NB4 (cell line): ENCODE measurements around the gene SPEN.

Experiments
- DNase-seq: peaks from one replicate; pipeline ENCODE4 v3.0.0; 2010; ENCODE audit warnings: low read depth
- H3K4me3 ChIP-seq: one replicate; pipeline ENCODE4 v1.5.1; 2011; ENCODE audit warnings: mild to moderate bottlenecking, low read depth, low read length, moderate library complexity
- CTCF ChIP-seq: IDR thresholded peaks from one replicate; pipeline ENCODE4 v1.5.1; 2012; ENCODE audit warnings: low read depth, low read length
- MAX ChIP-seq: IDR thresholded peaks from 2 replicates; pipeline ENCODE4 v1.6.1; 2011; ENCODE audit warnings: low read depth, low read length
- MYC ChIP-seq: IDR thresholded peaks from 2 replicates; pipeline ENCODE4 v1.6.1; 2011; ENCODE audit warnings: low read depth, low read length
- POLR2A ChIP-seq: IDR thresholded peaks from 2 replicates; pipeline ENCODE4 v1.6.1; 2011; ENCODE audit warnings: mild to moderate bottlenecking; ENCODE audit not compliant: insufficient read length; ENCODE audit errors: extremely low read depth

Gene SPEN

GRCh38 chr1:15950302-15950701, 102.8 kb downstream of the SPEN start:
- DNase-seq = no peak
- no peak overlapping the region for H3K4me3 ChIP-seq
- TF ChIP-seq MAX (no peak), MYC (no peak), CTCF (no peak), POLR2A (no peak)

GRCh38 chr1:15950763-15951295, 103.3 kb downstream of the SPEN start:
- no peak overlapping the region for H3K4me3 ChIP-seq
- TF ChIP-seq CTCF (no peak), MAX (no peak), MYC (no peak), POLR2A (no peak)
- DNase-seq = peak; percentile 54

GRCh38 chr1:15951341-15952153, 104.0 kb downstream of the SPEN start:
- no peak overlapping the region for H3K4me3 ChIP-seq
- TF ChIP-seq CTCF (peak; percentile 8), POLR2A (no peak), MAX (no peak)
- DNase-seq = peak; percentile 56

- H3K4me3 ChIP-seq = no peak overlapping the region
- peak; percentile 90 for DNase-seq
- no peak for TF ChIP-seq CTCF
- TF ChIP-seq MAX = peak; percentile 20; the same call in 1 of the 2 replicates
These were observed 105.1 kb downstream of the SPEN start for GRCh38 chr1:15952317-15953258.

GRCh38 chr1:15953294-15953771, 105.8 kb downstream of the SPEN start:
- H3K4me3 ChIP-seq = no peak overlapping the region
- no peak for TF ChIP-seq MYC
- TF ChIP-seq CTCF = no peak
- no peak for TF ChIP-seq POLR2A
- TF ChIP-seq MAX = no peak
- no peak for DNase-seq
